Smooth muscle cell (in vitro differentiated cells): ENCODE data around the gene CES3. TPM values are rescaled to one million over a fixed set of nuclear protein-coding genes. Genes with fewer than 3 reads are reported as not detected.

Experiments used
- DNase-seq: peaks from one replicate; lab custom pipeline; 2025; ENCODE audit not compliant: unreplicated experiment; lab: John Stamatoyannopoulos, UW
- H2AFZ ChIP-seq: fragments of 200-600 bp; sonication (generic); 2 replicates; pipeline ENCODE4 v1.6.0; 2016; ENCODE audit warnings: antibody characterized with exemption, low read depth, mild to moderate bottlenecking
- H3F3A ChIP-seq: fragments of 200-600 bp; sonication (generic); 2 replicates; pipeline ENCODE4 v1.6.0; 2017; ENCODE audit warnings: antibody characterized with exemption, low read depth
- H3K27ac ChIP-seq: fragments of 200-600 bp; sonication (generic); 2 replicates; pipeline ENCODE4 v1.5.1; 2016; ENCODE audit warnings: low read depth, mild to moderate bottlenecking
- H3K27me3 ChIP-seq: fragments of 200-600 bp; sonication (generic); 2 replicates; pipeline ENCODE4 v1.6.1; 2016; ENCODE audit warnings: low read depth, mild to moderate bottlenecking
- H3K36me3 ChIP-seq: fragments of 200-600 bp; sonication (generic); 2 replicates; pipeline ENCODE4 v1.5.1; 2016; ENCODE audit warnings: low read depth
- H3K4me1 ChIP-seq: fragments of 200-600 bp; sonication (generic); 2 replicates; pipeline ENCODE4 v1.5.1; 2016; ENCODE audit warnings: low read depth
- H3K4me2 ChIP-seq: fragments of 200-600 bp; sonication (generic); 2 replicates; pipeline ENCODE4 v1.6.0; 2016; ENCODE audit warnings: mild to moderate bottlenecking
- H3K4me3 ChIP-seq: fragments of 200-600 bp; sonication (generic); 2 replicates; pipeline ENCODE4 v1.5.1; 2016; ENCODE audit warnings: mild to moderate bottlenecking
- H3K79me2 ChIP-seq: fragments of 200-600 bp; sonication (generic); 2 replicates; pipeline ENCODE4 v1.6.0; 2016; ENCODE audit warnings: low read depth, mild to moderate bottlenecking
- H3K9ac ChIP-seq: fragments of 200-600 bp; sonication (generic); 2 replicates; pipeline ENCODE4 v1.6.0; 2016; ENCODE audit warnings: low read depth
- H3K9me3 ChIP-seq: fragments of 200-600 bp; sonication (generic); replicated peaks from 2 replicates; pipeline ENCODE4 v1.5.1; 2016; ENCODE audit warnings: low read depth
- H4K20me1 ChIP-seq: fragments of 200-600 bp; sonication (generic); 2 replicates; pipeline ENCODE4 v1.6.0; 2016; ENCODE audit warnings: low read depth
- WGBS: methylation state at CpG from one replicate; pipeline ENCODE4 v1.1.7; 2016; ENCODE audit warnings: low lambda C conversion rate; 5-methylcytosine and 5-hydroxymethylcytosine counted together
- polyA plus RNA-seq: library from polyadenylated mRNA; unstranded; fragments of >200 nt; fragmentation: Nextera tagmentation; extraction: Ambion mirVana; gene quantifications from 2 replicates; pipeline ENCODE4 v1.2.1, GENCODE V29; 2016
- total RNA-seq: library from RNA; depleted of rRNA; stranded (reverse); fragments of >200 nt; gene quantifications from 2 replicates; pipeline ENCODE4 v1.2.3, GENCODE V29; 2014
- TF ChIP-seq, protein P1 (sequence below): fragments of 200-600 bp; sonication (generic); IDR thresholded peaks from 2 replicates; pipeline ENCODE4 v1.5.1; 2017; ENCODE audit warnings: borderline replicate concordance, mild to moderate bottlenecking, antibody characterized with exemption; ENCODE audit not compliant: insufficient read depth, poor library complexity, severe bottlenecking

The CES3 gene
- total and polyA plus RNA-seq, 2 experiments from 2014 or later: 0.22 TPM; not detected in 1

DNA sequence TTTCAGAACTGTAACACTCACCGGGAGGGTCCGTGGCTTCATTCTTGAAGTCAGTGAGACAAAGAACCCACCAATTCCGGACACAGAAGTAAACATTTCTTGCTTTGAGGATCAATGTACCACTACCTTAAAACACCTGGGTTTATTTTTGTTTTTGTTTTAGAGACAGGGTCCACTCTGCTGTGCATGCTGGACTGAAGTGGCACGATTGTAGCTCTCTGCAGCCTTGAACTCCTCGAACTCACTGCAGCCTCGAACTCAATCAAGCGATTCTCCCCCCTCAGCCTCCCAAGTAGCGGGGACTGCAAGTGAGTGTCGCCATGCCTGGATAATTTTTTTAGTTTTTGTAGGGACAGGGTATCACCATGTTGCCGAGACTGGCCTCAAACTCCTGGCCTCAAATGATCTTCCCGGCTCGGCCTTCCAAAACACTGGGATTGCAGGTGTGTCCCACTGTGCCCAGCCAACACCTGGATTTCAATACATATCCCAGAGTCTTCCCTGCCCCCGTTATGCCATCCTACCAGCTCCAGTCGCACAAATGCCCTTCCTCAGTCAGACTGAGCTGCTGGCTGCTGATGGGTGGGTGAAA, 14.3 kb downstream of the CES3 start:
- Histone ChIP-seq H3K4me3 (no peak overlapping the region), H3K9ac (no peak overlapping the region), H3K79me2 (no peaks in the 10 kb centered on the region), H4K20me1 (no peaks in the 10 kb centered on the region), H2AFZ (no peak overlapping the region), H3K4me2 (no peak overlapping the region), H3K9me3 (no peaks in the 10 kb centered on the region), H3K4me1 (no peaks in the 10 kb centered on the region), H3K36me3 (no peaks in the 10 kb centered on the region), H3F3A (no peaks in the 10 kb centered on the region), H3K27me3 (no peaks in the 10 kb centered on the region), H3K27ac (no peak overlapping the region)
- 97% methylated on average over 14 of the region's 14 CpGs for WGBS
- TF ChIP-seq, protein P1, sequence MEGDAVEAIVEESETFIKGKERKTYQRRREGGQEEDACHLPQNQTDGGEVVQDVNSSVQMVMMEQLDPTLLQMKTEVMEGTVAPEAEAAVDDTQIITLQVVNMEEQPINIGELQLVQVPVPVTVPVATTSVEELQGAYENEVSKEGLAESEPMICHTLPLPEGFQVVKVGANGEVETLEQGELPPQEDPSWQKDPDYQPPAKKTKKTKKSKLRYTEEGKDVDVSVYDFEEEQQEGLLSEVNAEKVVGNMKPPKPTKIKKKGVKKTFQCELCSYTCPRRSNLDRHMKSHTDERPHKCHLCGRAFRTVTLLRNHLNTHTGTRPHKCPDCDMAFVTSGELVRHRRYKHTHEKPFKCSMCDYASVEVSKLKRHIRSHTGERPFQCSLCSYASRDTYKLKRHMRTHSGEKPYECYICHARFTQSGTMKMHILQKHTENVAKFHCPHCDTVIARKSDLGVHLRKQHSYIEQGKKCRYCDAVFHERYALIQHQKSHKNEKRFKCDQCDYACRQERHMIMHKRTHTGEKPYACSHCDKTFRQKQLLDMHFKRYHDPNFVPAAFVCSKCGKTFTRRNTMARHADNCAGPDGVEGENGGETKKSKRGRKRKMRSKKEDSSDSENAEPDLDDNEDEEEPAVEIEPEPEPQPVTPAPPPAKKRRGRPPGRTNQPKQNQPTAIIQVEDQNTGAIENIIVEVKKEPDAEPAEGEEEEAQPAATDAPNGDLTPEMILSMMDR: no peak
- no peak for DNase-seq

DNA sequence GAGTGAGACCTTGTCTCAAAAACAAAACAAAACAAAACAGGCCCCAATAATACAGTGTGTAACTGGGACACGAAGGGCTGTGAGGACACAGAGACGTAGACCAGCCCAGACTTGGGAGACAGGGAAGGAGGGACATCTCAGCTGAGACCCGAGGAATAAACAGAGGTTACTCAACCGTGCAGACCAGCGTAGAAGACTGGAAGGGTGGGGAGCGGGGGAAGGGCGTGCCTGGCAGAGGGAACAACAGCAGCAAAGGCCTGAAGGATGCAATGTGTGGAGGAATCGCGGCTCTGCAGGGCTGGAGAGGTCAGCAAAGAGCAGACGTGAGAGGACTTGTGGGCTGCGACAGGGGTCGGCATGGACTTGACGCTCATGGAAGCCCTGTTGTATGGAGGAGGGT, 15.7 kb downstream of the CES3 start:
- WGBS: 65% methylated on average over 13 of the region's 13 CpGs
- TF ChIP-seq, protein P1: no peak
- no peak overlapping the region for H3K4me3 ChIP-seq
- H4K20me1 ChIP-seq: no peaks in the 10 kb centered on the region
- no peak overlapping the region for H3K4me2 ChIP-seq
- H3K27ac ChIP-seq: no peak overlapping the region
- H3K79me2 ChIP-seq: no peaks in the 10 kb centered on the region
- H3K9me3 ChIP-seq: no peaks in the 10 kb centered on the region
- H3K4me1 ChIP-seq: no peaks in the 10 kb centered on the region
- no peaks in the 10 kb centered on the region for H3F3A ChIP-seq
- H3K9ac ChIP-seq: no peak overlapping the region
- DNase-seq: no peak
- H3K36me3 ChIP-seq: no peaks in the 10 kb centered on the region
- H3K27me3 ChIP-seq: no peaks in the 10 kb centered on the region
- H2AFZ ChIP-seq: no peak overlapping the region

DNA sequence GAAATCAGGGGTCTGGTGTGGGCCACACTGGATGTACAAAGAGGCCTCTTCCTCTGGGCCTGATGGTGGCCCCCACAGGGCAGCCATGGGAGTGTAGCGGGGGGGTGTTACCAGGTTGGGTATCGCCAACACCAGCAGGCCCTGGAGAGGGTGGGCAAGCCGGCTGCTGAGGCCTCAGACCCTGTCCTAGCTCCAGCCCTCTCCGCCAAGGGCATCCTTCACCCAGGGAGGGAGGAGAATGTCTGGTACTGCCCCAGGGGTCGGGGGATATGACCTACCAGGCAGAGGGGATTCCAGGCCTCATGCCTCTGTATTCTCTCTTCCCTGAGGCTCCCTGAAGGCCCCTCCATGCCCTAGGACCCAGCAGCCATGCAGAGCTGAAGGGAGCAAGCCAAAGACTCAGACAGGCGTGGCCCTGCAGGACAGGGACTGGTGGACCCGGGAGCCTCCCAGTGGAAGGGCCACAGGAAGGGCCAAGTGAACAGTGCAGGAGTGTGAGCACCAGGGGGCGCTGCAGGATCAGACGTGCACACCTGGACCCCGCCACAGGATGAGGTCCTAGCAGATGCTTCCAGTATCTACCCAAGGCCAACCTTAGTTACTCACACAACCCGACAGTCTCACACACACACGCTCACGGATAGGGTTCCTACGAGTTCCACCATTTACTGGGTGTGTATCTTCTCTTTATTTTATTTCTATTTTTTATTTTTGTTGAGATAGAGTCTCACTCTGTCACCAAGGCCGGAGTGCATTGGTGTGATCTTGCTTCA, 16.5 kb downstream of the CES3 start:
- Histone ChIP-seq H3K27me3 (no peaks in the 10 kb centered on the region), H3K36me3 (no peaks in the 10 kb centered on the region), H3K9me3 (no peaks in the 10 kb centered on the region), H3K27ac (no peak overlapping the region), H3K4me3 (no peak overlapping the region), H3F3A (no peaks in the 10 kb centered on the region), H2AFZ (no peak overlapping the region), H3K9ac (no peak overlapping the region), H3K79me2 (no peaks in the 10 kb centered on the region), H3K4me1 (no peaks in the 10 kb centered on the region), H3K4me2 (no peak overlapping the region), H4K20me1 (no peaks in the 10 kb centered on the region)
- WGBS: 39% methylated on average over 15 of the region's 15 CpGs
- TF ChIP-seq, protein P1: peak; percentile 93
- DNase-seq: peak; percentile 61
